Stimulated activated naive CD8-positive, alpha-beta T cell treated with anti-CD3 and anti-CD28 coated beads, Interleukin-15, Interleukin-2, amounts not matched to agents 100 ng/mL and 50 ng/mL, for 24 hours (primary cell): ENCODE measurements around the gene LSAMP.

Experiments
- H3K27ac Mint-ChIP-seq: one replicate; pipeline ENCODE4 v1.8.0; 2021; ENCODE audit warnings: mild to moderate bottlenecking, mixed read lengths
- H3K27me3 Mint-ChIP-seq: one replicate; pipeline ENCODE4 v1.8.0; 2021; ENCODE audit warnings: mixed read lengths
- H3K36me3 Mint-ChIP-seq: one replicate; pipeline ENCODE4 v1.8.0; 2021; ENCODE audit warnings: low read depth, mixed read lengths
- H3K4me1 Mint-ChIP-seq: one replicate; pipeline ENCODE4 v1.8.0; 2021; ENCODE audit warnings: low read depth, mixed read lengths
- H3K4me3 Mint-ChIP-seq: one replicate; pipeline ENCODE4 v1.8.0; 2021; ENCODE audit warnings: mild to moderate bottlenecking, mixed read lengths
- H3K9me3 Mint-ChIP-seq: one replicate; pipeline ENCODE4 v1.8.0; 2021; ENCODE audit warnings: mixed read lengths

Gene LSAMP

DNA sequence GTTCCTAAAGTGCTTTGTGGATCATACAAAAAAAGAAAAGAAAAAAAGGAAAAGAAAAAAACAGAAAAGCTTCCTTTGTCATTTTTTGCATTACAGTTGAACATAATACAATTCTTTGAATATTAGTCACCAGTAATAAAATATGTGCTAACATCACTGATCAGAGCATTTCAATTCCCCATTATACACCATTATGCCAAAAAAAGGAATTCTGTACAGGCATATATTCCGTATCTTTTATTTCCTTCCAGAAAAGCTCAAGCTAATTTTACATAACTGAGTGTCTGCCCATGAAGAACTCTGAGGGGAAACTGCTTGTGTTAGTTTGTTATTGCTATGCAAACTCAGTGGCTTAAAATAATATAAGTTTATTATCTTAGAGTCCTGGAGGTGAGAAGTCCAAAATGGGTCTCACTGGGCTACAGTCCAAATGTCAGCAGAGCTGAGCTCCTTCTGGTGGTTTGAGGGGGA, 444.1 kb downstream of the LSAMP start:
- H3K9me3 Mint-ChIP-seq = no peaks in the 10 kb centered on the region
- H3K4me3 Mint-ChIP-seq = no peak overlapping the region
- no peak overlapping the region for H3K27ac Mint-ChIP-seq
- no peaks in the 10 kb centered on the region for H3K36me3 Mint-ChIP-seq
- H3K4me1 Mint-ChIP-seq = no peaks in the 10 kb centered on the region
- no peaks in the 10 kb centered on the region for H3K27me3 Mint-ChIP-seq

GRCh38 chr3:116000311-116000710, 445.0 kb downstream of the LSAMP start:
- Mint-ChIP-seq H3K27me3 (no peaks in the 10 kb centered on the region), H3K27ac (no peak overlapping the region), H3K4me3 (no peak overlapping the region), H3K9me3 (no peaks in the 10 kb centered on the region), H3K36me3 (no peaks in the 10 kb centered on the region), H3K4me1 (no peaks in the 10 kb centered on the region)

DNA sequence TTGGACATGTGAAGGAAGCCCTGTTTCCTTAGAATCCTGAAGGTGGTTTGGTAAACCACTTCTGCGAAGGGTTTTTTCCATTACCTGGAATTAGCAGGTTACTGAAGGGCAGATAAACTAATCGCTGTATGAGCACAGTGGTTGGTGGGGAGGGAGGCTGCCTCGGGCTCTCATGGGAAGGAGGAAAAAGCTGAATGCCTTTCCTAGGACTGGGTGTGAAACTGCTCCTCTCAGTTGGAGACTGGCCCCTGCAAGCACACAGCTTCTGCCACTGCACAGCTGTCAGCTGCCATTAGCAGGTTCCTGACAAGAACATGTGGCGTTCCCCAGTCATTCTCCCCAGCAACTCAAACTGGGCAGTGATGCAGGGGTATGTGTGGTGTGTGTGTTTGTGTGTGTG, 445.7 kb downstream of the LSAMP start:
- no peaks in the 10 kb centered on the region for H3K9me3 Mint-ChIP-seq

DNA sequence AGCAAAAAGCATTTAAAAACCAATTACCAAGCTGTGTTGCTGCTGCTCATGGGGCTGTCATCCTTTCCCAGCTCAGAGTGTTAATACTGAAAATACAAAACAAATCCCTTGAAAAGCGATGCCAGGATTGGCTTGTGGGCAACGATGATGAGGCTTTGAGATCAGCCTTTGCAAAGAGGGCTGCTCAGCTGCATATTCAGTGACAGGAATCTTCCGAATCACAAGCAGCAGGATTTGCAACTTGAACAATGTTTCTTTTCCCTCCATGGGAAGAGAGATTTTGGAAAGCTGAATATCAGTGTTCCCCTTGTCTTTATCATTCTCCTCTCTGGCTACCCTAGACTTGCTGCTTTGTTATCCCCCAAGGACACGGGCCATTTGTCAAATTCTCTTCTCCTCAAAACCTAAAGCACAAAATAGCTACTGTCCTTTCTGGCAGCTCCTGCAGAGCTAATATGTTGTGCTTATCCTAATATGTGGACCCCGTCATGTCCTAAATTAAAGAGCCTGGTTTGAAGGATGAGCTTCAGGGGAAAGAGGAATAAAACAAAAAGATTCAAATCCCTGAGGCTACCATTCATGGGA, 446.2 kb downstream of the LSAMP start:
- Mint-ChIP-seq H3K4me1 (no peaks in the 10 kb centered on the region), H3K4me3 (no peak overlapping the region), H3K9me3 (no peaks in the 10 kb centered on the region), H3K36me3 (no peaks in the 10 kb centered on the region), H3K27ac (no peak overlapping the region), H3K27me3 (no peaks in the 10 kb centered on the region)

More for the DNA sequence above, 445.7 kb downstream of the LSAMP start:
- Mint-ChIP-seq H3K27ac (no peak overlapping the region), H3K4me3 (no peak overlapping the region), H3K27me3 (no peaks in the 10 kb centered on the region), H3K36me3 (no peaks in the 10 kb centered on the region), H3K4me1 (no peaks in the 10 kb centered on the region)

- Mint-ChIP-seq H3K4me3 (no peak overlapping the region), H3K27me3 (no peaks in the 10 kb centered on the region), H3K9me3 (no peaks in the 10 kb centered on the region), H3K4me1 (no peaks in the 10 kb centered on the region), H3K27ac (no peak overlapping the region), H3K36me3 (no peaks in the 10 kb centered on the region)
Observed at GRCh38 chr3:115996420-115997108, 448.7 kb downstream of the LSAMP start.

- H3K27ac Mint-ChIP-seq = no peak overlapping the region
- peaks cover 4% of the 10 kb centered on the region for H3K9me3 Mint-ChIP-seq
- H3K27me3 Mint-ChIP-seq = no peaks in the 10 kb centered on the region
- no peaks in the 10 kb centered on the region for H3K36me3 Mint-ChIP-seq
- no peaks in the 10 kb centered on the region for H3K4me1 Mint-ChIP-seq
- H3K4me3 Mint-ChIP-seq = no peak overlapping the region
Observed at GRCh38 chr3:115990669-115991068, 454.6 kb downstream of the LSAMP start.

- no peaks in the 10 kb centered on the region for H3K4me1 Mint-ChIP-seq
- peaks cover 5% of the 10 kb centered on the region for H3K9me3 Mint-ChIP-seq
- no peaks in the 10 kb centered on the region for H3K36me3 Mint-ChIP-seq
- no peaks in the 10 kb centered on the region for H3K27me3 Mint-ChIP-seq
- no peak overlapping the region for H3K27ac Mint-ChIP-seq
- H3K4me3 Mint-ChIP-seq = no peak overlapping the region
Observed at GRCh38 chr3:115989684-115990421, 455.4 kb downstream of the LSAMP start.

- Mint-ChIP-seq H3K36me3 (no peaks in the 10 kb centered on the region), H3K27ac (no peak overlapping the region), H3K27me3 (no peaks in the 10 kb centered on the region), H3K4me1 (no peaks in the 10 kb centered on the region), H3K4me3 (no peak overlapping the region), H3K9me3 (peaks cover 5% of the 10 kb centered on the region)
Observed at GRCh38 chr3:115986555-115987207, 458.6 kb downstream of the LSAMP start.

- H3K36me3 Mint-ChIP-seq = no peaks in the 10 kb centered on the region
- H3K27ac Mint-ChIP-seq = no peak overlapping the region
- peaks cover 5% of the 10 kb centered on the region for H3K9me3 Mint-ChIP-seq
- no peaks in the 10 kb centered on the region for H3K4me1 Mint-ChIP-seq
- no peak overlapping the region for H3K4me3 Mint-ChIP-seq
- no peaks in the 10 kb centered on the region for H3K27me3 Mint-ChIP-seq
Observed at GRCh38 chr3:115982629-115983028, 462.7 kb downstream of the LSAMP start.

DNA sequence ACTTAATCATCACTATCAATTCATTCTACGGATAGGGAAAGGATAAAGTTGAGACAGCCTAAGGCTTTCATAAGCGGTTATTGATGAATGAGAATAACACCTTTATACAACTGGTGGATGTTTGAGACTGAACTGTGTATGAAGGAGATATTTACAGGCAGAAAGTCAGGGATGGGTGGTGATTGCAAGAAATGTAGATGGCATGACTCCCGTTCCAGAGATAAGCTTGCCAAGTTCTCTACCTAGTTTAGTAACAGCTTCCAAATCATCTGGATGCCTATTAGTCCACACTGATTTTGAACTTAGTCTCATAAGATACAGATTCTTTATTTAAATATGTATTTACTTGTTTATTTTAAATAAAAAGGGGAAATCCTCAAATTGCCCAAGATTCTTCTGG, 463.2 kb downstream of the LSAMP start:
- Mint-ChIP-seq H3K4me3 (no peak overlapping the region), H3K9me3 (peaks cover 5% of the 10 kb centered on the region), H3K27me3 (no peaks in the 10 kb centered on the region), H3K27ac (no peak overlapping the region), H3K36me3 (no peaks in the 10 kb centered on the region), H3K4me1 (no peaks in the 10 kb centered on the region)

GRCh38 chr3:115980709-115981108, 464.6 kb downstream of the LSAMP start:
- Mint-ChIP-seq H3K27me3 (no peaks in the 10 kb centered on the region), H3K4me1 (no peaks in the 10 kb centered on the region), H3K9me3 (peaks cover 1% of the 10 kb centered on the region), H3K4me3 (no peak overlapping the region), H3K27ac (no peak overlapping the region), H3K36me3 (no peaks in the 10 kb centered on the region)

DNA sequence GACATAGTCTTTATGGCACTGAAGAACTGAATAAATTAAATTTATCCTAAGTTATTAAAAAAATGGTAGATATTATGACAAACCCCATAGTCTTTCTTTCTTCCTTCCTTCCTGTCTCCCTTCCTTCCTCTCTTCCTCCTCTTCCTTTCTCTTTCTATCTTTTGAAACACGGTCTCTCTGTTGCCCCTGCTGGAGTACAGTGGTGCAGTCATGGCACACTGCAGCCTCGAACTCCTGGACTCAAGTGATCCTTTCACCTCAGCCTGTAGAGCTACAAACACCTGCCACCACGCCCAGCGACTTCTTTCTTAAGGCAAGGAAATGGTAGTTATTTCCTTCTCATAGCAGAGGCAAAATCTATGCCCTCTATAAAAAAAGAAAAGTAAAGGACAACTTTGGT, 467.4 kb downstream of the LSAMP start:
- Mint-ChIP-seq H3K36me3 (no peaks in the 10 kb centered on the region), H3K4me3 (no peak overlapping the region), H3K27ac (no peak overlapping the region), H3K9me3 (no peaks in the 10 kb centered on the region), H3K27me3 (no peaks in the 10 kb centered on the region), H3K4me1 (no peaks in the 10 kb centered on the region)

DNA sequence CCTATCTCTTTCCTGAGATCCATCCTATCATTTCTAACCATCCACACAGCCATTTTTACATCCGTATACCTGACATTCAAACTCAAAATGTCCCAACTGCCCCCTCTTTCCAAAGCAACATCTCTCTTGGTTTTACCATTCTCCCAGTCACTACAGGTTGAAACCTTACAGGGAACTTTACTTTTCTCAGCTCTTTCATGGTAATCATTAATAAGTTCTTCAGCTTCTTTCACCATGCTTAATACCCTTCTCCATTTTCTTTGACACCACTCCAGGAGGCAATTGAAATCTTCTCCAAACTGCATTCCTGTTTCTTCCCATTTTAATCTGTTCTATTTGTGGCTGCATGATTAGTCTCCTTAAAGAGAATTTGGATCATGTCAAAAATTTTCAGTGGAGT, 469.5 kb downstream of the LSAMP start:
- H3K4me1 Mint-ChIP-seq = no peaks in the 10 kb centered on the region
- H3K4me3 Mint-ChIP-seq = no peak overlapping the region
- H3K9me3 Mint-ChIP-seq = no peaks in the 10 kb centered on the region
- H3K27me3 Mint-ChIP-seq = no peaks in the 10 kb centered on the region
- H3K27ac Mint-ChIP-seq = no peak overlapping the region
- no peaks in the 10 kb centered on the region for H3K36me3 Mint-ChIP-seq

DNA sequence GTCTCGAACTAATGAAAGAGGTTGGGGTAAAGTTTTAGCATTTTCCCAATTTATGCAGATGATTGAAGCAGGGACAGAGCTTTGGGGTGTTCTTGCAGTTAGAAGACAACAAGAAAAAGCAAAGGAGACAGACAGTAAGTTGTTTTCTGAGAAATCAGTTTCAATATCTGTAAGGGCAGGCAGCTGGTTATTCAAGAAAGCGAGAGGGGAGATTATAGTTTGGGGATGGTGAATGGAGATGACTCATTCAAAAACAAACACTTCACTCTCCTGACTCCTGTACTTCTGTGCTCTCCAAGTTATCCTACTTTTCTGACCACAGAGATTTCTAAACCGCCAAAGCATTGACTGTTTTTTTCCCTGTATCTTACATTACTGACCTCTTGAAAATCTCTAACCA, 469.9 kb downstream of the LSAMP start:
- Mint-ChIP-seq H3K36me3 (no peaks in the 10 kb centered on the region), H3K4me1 (no peaks in the 10 kb centered on the region), H3K27ac (no peak overlapping the region), H3K9me3 (no peaks in the 10 kb centered on the region), H3K4me3 (no peak overlapping the region), H3K27me3 (no peaks in the 10 kb centered on the region)

DNA sequence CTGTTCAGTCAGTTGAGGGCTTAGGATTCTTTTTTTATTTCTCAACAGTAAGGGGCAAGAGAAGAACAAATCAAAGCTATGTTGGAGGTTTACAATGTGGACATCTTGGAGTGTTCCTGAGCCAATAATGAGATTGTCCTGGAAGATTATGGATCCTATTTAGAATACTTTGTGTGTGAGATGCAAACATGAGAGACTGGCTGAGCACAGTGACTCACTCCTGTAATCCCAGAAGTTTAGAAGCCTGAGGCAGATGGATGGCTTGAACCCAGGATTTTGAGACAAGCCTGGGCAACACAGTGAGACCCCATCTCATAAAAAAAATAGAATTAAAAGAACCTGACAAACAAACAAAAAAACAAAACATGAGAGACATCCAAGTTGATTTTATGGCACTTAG, 470.3 kb downstream of the LSAMP start:
- H3K27ac Mint-ChIP-seq = no peak overlapping the region
- H3K27me3 Mint-ChIP-seq = no peaks in the 10 kb centered on the region
- H3K4me3 Mint-ChIP-seq = no peak overlapping the region
- H3K9me3 Mint-ChIP-seq = no peaks in the 10 kb centered on the region
- H3K4me1 Mint-ChIP-seq = no peaks in the 10 kb centered on the region
- H3K36me3 Mint-ChIP-seq = no peaks in the 10 kb centered on the region
